ENCODE measurements around the gene ZNF281.

DNA sequence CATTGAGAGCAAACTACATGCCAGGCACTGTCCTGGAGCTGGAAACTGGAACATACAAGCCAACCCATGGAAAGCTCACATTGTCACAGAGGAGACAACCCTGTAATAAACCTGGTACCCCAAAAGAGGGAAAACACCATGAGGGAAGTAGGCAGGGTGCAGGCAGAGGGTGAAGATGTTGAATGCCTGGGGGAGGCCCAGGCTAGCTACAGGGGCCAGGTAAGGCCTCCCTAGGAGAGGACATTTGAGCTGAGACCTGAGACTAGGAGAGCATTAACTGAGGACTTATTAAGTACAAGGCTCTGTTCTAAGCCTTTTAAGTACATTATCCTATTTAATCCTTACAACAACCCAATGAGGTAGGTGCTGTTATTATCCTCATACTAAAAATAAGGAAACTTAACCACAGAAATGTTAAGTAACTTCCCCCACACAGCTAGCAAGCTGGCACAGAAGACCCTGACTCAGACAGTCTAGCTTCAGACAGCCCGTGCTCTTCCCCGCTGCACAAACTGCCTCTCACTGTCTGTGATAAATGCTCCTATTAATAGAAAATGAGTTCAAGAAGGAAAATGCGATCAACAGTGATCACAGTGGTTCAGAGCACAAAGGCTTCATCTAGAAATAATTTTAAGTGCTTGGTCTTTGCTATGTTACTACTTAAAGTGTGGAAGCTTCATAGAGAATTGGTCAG lies 41.8 kb downstream of the ZNF281 start:
- TF ChIP-seq, protein P1, sequence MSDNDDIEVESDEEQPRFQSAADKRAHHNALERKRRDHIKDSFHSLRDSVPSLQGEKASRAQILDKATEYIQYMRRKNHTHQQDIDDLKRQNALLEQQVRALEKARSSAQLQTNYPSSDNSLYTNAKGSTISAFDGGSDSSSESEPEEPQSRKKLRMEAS (IDR thresholded peaks at IDR 0.05; ENCODE audit: low read depth) = no peak
- TF ChIP-seq GATA2 (CRISPR knock-in tag; IDR thresholded peaks at IDR 0.05) = no peak
- no peak for TF ChIP-seq CTCF (IDR thresholded peaks at IDR 0.05)
- TF ChIP-seq TAF1 (IDR thresholded peaks at IDR 0.05; ENCODE audit: borderline replicate concordance, low read depth, low read length) = no peak
- peak; percentile 61 for TF ChIP-seq FOSL2 (IDR thresholded peaks at IDR 0.05; ENCODE audit: borderline replicate concordance, low read depth)
- no peak for TF ChIP-seq RCOR1 (IDR thresholded peaks at IDR 0.05; ENCODE audit: low read length)
- peak; percentile 9 to 86; a peak in 1 of 4 replicates for TF ChIP-seq EP300 (IDR thresholded peaks at IDR 0.05; ENCODE audit: borderline replicate concordance in 1 of 2, low read depth in 1 of 2, low read length in 1 of 2)

All from SK-N-SH (cell line).